Loucy (cell line): Measurements from ENCODE around the gene PRDM8.

Source experiments
- H2AFZ ChIP-seq: fragments of 200-600 bp; sonication (generic); 2 replicates; pipeline ENCODE4 v1.6.0; 2016; ENCODE audit warnings: antibody characterized with exemption, mild to moderate bottlenecking, low read length, moderate library complexity
- H3F3A ChIP-seq: fragments of 200-600 bp; 2 replicates; pipeline ENCODE4 v1.6.0; 2016; ENCODE audit warnings: antibody characterized with exemption, low read depth, mild to moderate bottlenecking
- H3K27me3 ChIP-seq: fragments of 200-600 bp; sonication (generic); 2 replicates; pipeline ENCODE4 v1.6.1; 2014; ENCODE audit warnings: low read length, mild to moderate bottlenecking; ENCODE audit not compliant: insufficient read depth, poor library complexity, severe bottlenecking
- H3K36me3 ChIP-seq: fragments of 200-600 bp; sonication (generic); 2 replicates; pipeline ENCODE4 v1.6.1; 2016; ENCODE audit warnings: low read length; ENCODE audit not compliant: insufficient read depth
- H3K4me1 ChIP-seq: fragments of 200-600 bp; sonication (generic); 2 replicates; pipeline ENCODE4 v1.5.1; 2014; ENCODE audit warnings: low read length, mild to moderate bottlenecking; ENCODE audit not compliant: insufficient read depth, poor library complexity, severe bottlenecking
- H3K4me2 ChIP-seq: fragments of 200-600 bp; sonication (generic); 2 replicates; pipeline ENCODE4 v1.6.0; 2014; ENCODE audit warnings: antibody characterized with exemption, low read length, low read depth, mild to moderate bottlenecking; ENCODE audit not compliant: poor library complexity, severe bottlenecking
- H3K4me3 ChIP-seq: fragments of 200-600 bp; sonication (generic); 2 replicates; pipeline ENCODE4 v1.5.1; 2014; ENCODE audit warnings: low read length, mild to moderate bottlenecking, mixed read lengths; ENCODE audit not compliant: poor library complexity, severe bottlenecking
- H3K79me2 ChIP-seq: fragments of 200-600 bp; sonication (generic); 2 replicates; pipeline ENCODE4 v1.6.1; 2014; ENCODE audit warnings: low read length; ENCODE audit not compliant: insufficient read depth
- H3K9ac ChIP-seq: fragments of 200-600 bp; sonication (generic); 2 replicates; pipeline ENCODE4 v1.6.0; 2014; ENCODE audit warnings: mild to moderate bottlenecking, low read depth, low read length, moderate library complexity; ENCODE audit not compliant: poor library complexity, severe bottlenecking
- H3K9me2 ChIP-seq: fragments of 200-600 bp; sonication (generic); replicated peaks from 2 replicates; pipeline ENCODE4 v1.6.1; 2016; ENCODE audit warnings: low read depth, low read length, mixed read lengths
- H3K9me3 ChIP-seq: fragments of 200-600 bp; sonication (generic); 2 replicates; pipeline ENCODE4 v1.6.1; 2014; ENCODE audit warnings: mild to moderate bottlenecking, antibody characterized with exemption, low read length, low read depth; ENCODE audit not compliant: insufficient read depth
- H4K20me1 ChIP-seq: fragments of 200-600 bp; sonication (generic); 2 replicates; pipeline ENCODE4 v1.6.0; 2014; ENCODE audit warnings: antibody characterized with exemption, low read length, mild to moderate bottlenecking; ENCODE audit not compliant: insufficient read depth, poor library complexity, severe bottlenecking
- CTCF ChIP-seq: fragments of 200-600 bp; sonication (generic); conservative IDR thresholded peaks from 2 replicates; pipeline ENCODE4 v1.5.1; 2014; ENCODE audit warnings: mild to moderate bottlenecking, antibody characterized with exemption, low read length
- EZH2phosphoT487 ChIP-seq: fragments of 200-600 bp; IDR thresholded peaks from 2 replicates; pipeline ENCODE4 v1.6.1; 2018; ENCODE audit warnings: antibody characterized with exemption, mild to moderate bottlenecking, moderate library complexity, borderline replicate concordance

Gene PRDM8

GRCh38 chr4:80192937-80193336 lies 4.4 kb upstream of the PRDM8 start:
- H3K27me3 ChIP-seq: no peaks in the 10 kb centered on the region

GRCh38 chr4:80195441-80196140 lies 1.7 kb upstream of the PRDM8 start:
- H3K4me3 ChIP-seq: no peak overlapping the region
- H3K79me2 ChIP-seq: peaks cover 50% of the 10 kb centered on the region
- H3K27me3 ChIP-seq: no peaks in the 10 kb centered on the region
- H3K9me3 ChIP-seq: no peaks in the 10 kb centered on the region
- peaks cover 14% of the 10 kb centered on the region for H3K4me1 ChIP-seq
- H2AFZ ChIP-seq: no peak overlapping the region
- H3K4me2 ChIP-seq: no peak overlapping the region
- no peaks in the 10 kb centered on the region for H4K20me1 ChIP-seq
- no peaks in the 10 kb centered on the region for H3K9me2 ChIP-seq
- no peaks in the 10 kb centered on the region for H3F3A ChIP-seq
- TF ChIP-seq EZH2phosphoT487: no peak
- no peak for TF ChIP-seq CTCF
- H3K36me3 ChIP-seq: peaks cover 61% of the 10 kb centered on the region
- no peak overlapping the region for H3K9ac ChIP-seq

More at GRCh38 chr4:80192937-80193336, 4.4 kb upstream of the PRDM8 start:
- Histone ChIP-seq H3F3A (no peaks in the 10 kb centered on the region), H3K9me3 (no peaks in the 10 kb centered on the region), H3K4me1 (peaks cover 22% of the 10 kb centered on the region), H3K9me2 (no peaks in the 10 kb centered on the region), H3K9ac (no peak overlapping the region), H2AFZ (no peak overlapping the region), H4K20me1 (no peaks in the 10 kb centered on the region), H3K36me3 (peaks cover 38% of the 10 kb centered on the region; the same call in 1 of the 2 replicates), H3K79me2 (peaks cover 77% of the 10 kb centered on the region), H3K4me3 (no peak overlapping the region), H3K4me2 (peak overlapping the region; percentile 7)
- TF ChIP-seq EZH2phosphoT487: no peak
- no peak for TF ChIP-seq CTCF

DNA sequence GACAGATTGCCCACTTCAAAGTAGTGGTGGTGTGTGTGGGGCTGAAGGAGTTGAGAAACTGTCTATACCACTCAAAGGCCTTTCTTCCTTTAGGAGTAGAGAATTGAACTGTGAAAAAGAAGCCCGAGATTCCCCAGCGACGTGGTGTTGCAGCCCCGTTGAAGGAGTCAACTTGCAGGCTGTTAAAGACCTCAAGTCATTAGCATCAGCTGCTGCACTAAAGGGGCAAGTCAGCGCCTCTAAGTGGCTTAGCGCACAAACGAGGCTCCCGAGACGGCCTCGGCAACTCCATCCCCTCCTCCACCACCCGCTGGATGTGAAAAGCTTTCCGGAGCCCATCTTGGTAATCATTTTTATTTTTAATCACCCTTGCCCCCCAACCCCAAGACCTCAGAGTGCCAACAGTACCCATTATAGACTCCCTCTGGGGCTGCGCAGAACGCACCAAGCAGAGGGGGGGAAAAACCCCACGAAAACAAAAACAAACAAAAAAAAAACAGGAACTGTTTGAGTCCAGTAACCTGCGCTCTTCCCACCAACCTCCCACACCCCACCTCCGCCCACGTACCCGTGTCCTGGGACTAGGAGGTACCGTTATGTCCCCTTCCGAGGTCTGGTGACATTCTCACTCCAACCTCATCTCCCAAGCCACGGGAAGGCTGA lies 913 bp upstream of the PRDM8 start:
- no peak overlapping the region for H2AFZ ChIP-seq
- peaks cover 42% of the 10 kb centered on the region for H3K79me2 ChIP-seq
- TF ChIP-seq CTCF (no peak), EZH2phosphoT487 (no peak)
- H3K9ac ChIP-seq: no peak overlapping the region
- H3K9me2 ChIP-seq: no peaks in the 10 kb centered on the region
- H3K4me2 ChIP-seq: no peak overlapping the region
- H3K4me3 ChIP-seq: no peak overlapping the region
- no peaks in the 10 kb centered on the region for H4K20me1 ChIP-seq
- H3K27me3 ChIP-seq: no peaks in the 10 kb centered on the region
- no peaks in the 10 kb centered on the region for H3K9me3 ChIP-seq
- peaks cover 9% of the 10 kb centered on the region for H3K4me1 ChIP-seq
- peaks cover 69% of the 10 kb centered on the region for H3K36me3 ChIP-seq
- H3F3A ChIP-seq: no peaks in the 10 kb centered on the region
